Astrocyte of the spinal cord (primary cell): ENCODE measurements around the gene APBA3.

Source experiments
- DNase-seq: peaks from one replicate; pipeline ENCODE4 v3.0.0; 2011; ENCODE audit warnings: low read depth, low spot score
- H3K4me3 ChIP-seq: 2 replicates; pipeline ENCODE4 v1.5.1; 2011; ENCODE audit warnings: low read depth, mild to moderate bottlenecking, low read length, moderate library complexity
- in situ Hi-C: cut with HindIII; loops from 2 replicates; pipeline ENCODE4 v1.10.0; 2017; ENCODE audit warnings: low sequenced_read_pairs
- TF ChIP-seq, protein P1 (sequence below): IDR thresholded peaks from 2 replicates; pipeline ENCODE4 v1.5.1; 2012; ENCODE audit warnings: low read depth, mild to moderate bottlenecking, low read length, inconsistent platforms

Gene APBA3, protein sequence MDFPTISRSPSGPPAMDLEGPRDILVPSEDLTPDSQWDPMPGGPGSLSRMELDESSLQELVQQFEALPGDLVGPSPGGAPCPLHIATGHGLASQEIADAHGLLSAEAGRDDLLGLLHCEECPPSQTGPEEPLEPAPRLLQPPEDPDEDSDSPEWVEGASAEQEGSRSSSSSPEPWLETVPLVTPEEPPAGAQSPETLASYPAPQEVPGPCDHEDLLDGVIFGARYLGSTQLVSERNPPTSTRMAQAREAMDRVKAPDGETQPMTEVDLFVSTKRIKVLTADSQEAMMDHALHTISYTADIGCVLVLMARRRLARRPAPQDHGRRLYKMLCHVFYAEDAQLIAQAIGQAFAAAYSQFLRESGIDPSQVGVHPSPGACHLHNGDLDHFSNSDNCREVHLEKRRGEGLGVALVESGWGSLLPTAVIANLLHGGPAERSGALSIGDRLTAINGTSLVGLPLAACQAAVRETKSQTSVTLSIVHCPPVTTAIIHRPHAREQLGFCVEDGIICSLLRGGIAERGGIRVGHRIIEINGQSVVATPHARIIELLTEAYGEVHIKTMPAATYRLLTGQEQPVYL

DNA sequence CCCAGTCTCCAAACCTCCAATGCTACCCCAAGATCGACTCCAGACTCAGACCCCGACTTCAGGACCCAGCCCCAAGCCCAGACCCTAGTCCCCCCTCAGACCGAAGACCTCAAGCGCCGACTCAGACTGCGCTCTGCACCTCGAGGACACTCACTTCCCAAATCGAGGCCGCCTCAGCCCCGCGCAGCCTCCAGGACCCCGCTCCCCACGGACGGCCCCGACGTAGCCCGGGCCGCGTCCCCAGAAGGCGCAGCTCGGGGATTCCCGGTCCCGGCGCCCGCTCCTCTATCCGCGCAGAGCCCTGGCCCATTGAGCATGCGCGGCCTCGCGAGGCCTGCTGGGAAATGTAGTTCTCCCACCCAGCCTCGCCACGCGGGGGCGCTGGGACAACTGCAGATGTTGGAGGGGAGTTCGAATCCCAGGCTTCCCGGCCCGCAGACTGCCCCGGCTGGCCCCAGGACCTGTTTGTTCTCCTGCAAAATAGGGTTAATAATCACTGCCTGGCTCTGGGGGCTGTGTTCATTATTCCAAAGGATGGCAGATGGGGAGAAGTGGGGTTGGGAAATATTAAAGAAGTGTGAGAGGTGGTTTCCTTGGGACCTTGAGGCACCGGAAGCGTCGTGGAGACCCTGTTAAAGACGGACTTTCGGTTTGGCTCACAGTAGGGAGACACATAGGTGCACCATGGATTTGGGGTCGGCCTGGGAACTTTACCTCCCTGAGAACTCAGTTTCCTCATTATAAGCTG lies at the start of gene APBA3:
TSS of gene APBA3 (minus strand) at position 311 of the 748 bp plus-strand sequence. CDS start 1,428 bp downstream, outside the sequence.
- in situ Hi-C loops = no loop called here

GRCh38 chr19:3810708-3811355 lies 49.3 kb upstream of the APBA3 start:
- DNase-seq = no peak
- in situ Hi-C loops = no loop called here
- TF ChIP-seq, protein P1, sequence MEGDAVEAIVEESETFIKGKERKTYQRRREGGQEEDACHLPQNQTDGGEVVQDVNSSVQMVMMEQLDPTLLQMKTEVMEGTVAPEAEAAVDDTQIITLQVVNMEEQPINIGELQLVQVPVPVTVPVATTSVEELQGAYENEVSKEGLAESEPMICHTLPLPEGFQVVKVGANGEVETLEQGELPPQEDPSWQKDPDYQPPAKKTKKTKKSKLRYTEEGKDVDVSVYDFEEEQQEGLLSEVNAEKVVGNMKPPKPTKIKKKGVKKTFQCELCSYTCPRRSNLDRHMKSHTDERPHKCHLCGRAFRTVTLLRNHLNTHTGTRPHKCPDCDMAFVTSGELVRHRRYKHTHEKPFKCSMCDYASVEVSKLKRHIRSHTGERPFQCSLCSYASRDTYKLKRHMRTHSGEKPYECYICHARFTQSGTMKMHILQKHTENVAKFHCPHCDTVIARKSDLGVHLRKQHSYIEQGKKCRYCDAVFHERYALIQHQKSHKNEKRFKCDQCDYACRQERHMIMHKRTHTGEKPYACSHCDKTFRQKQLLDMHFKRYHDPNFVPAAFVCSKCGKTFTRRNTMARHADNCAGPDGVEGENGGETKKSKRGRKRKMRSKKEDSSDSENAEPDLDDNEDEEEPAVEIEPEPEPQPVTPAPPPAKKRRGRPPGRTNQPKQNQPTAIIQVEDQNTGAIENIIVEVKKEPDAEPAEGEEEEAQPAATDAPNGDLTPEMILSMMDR = no peak
- H3K4me3 ChIP-seq = no peak overlapping the region

More for the DNA sequence above, at the start of gene APBA3:
- peak within 1 kb of the TSS; percentile 95 for H3K4me3 ChIP-seq
- peak; percentile 86 for DNase-seq
- TF ChIP-seq, protein P1 = peak; percentile 75

- TF ChIP-seq, protein P1 = no peak
- no peak overlapping the region for H3K4me3 ChIP-seq
- DNase-seq = no peak
- in situ Hi-C loops = no loop called here
Observed at GRCh38 chr19:3809881-3810707, 48.6 kb upstream of the APBA3 start.

DNA sequence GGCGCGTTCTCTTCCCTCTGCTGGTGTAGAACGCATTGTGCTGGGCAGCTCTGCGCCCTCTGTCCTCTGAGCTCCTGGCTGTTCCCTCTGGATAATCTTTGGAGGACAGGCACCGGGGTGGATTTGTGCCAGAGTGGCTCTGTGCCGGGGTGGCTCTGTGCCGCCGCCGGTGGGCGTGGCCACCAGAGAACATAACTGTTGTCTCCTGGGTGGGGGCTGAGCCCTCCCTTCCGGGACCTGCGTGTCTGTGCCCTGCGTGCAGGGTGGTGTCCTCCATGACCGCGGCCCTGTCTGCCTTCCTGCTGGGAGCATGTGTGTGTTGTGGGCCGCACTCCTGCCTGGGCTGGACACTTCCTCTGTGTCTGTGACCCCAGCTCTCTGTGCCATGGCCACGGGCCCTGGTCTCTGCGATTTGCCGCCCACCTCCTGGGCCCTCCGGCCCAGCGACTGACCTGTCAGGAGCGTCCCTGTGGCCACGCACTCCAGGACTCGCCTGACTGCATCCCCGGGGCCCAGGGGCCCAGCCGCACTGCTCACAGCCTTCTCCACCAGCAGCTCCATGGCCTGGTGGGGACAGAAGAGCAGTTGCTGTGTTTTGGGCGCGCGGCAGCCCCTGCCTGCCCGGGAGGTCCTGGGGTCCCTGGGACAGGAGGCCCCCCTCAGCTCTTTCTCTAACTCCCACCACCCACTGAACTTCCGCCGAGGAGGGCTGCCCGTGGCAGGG lies 47.1 kb upstream of the APBA3 start:
- no peak for DNase-seq
- no peak overlapping the region for H3K4me3 ChIP-seq
- TF ChIP-seq, protein P1 = no peak
- in situ Hi-C loops = no loop called here

GRCh38 chr19:3807574-3808354 lies 46.3 kb upstream of the APBA3 start:
- no peak overlapping the region for H3K4me3 ChIP-seq
- no peak for DNase-seq
- in situ Hi-C loops = no loop called here
- TF ChIP-seq, protein P1 = no peak
